GM06990 (cell line): Measurements from ENCODE around the gene ATRX.

Experiments used
- DNase-seq: peaks from one replicate; pipeline ENCODE4 v3.0.0-alpha.2; 2011; ENCODE audit not compliant: insufficient read length; ENCODE audit errors: extremely low read depth
- H3K27me3 ChIP-seq: replicated peaks from 2 replicates; pipeline ENCODE4 v1.6.0; 2011; ENCODE audit warnings: low read length; ENCODE audit not compliant: control insufficient read depth, insufficient read depth
- H3K36me3 ChIP-seq: 2 replicates; pipeline ENCODE4 v1.5.1; 2011; ENCODE audit warnings: low read length; ENCODE audit not compliant: control insufficient read depth, insufficient read depth
- H3K4me3 ChIP-seq: replicated peaks from 2 replicates; pipeline ENCODE4 v1.5.1; 2011; ENCODE audit warnings: low read depth, mild to moderate bottlenecking, control low read depth, low read length
- CTCF ChIP-seq: IDR thresholded peaks from 2 replicates; pipeline ENCODE4 v1.5.1; 2011; ENCODE audit warnings: low read length, control low read depth, mild to moderate bottlenecking, inconsistent platforms; ENCODE audit not compliant: insufficient read depth, poor library complexity, severe bottlenecking

The ATRX gene

DNA sequence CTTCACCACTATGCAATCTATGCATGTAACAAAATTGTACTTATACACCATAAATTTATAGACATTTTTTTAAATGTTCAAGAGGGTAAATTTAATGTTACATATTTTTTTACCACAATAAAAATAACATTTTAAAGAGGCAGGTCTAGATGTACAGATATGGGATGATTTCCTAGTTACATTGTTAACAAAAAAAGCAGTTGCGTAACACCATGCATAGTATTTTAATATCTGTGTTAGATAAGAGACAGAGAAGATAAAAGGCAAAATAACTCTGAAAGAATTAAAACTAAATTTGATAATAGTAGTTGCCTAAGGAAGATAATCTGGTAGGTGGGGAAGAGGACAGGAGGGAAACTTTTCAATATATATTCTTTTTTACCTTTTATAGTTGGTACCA lies 9.1 kb upstream of the ATRX start:
- H3K4me3 ChIP-seq = no peak overlapping the region
- H3K36me3 ChIP-seq = no peaks in the 10 kb centered on the region
- no peak for DNase-seq
- TF ChIP-seq CTCF = no peak
- H3K27me3 ChIP-seq = no peaks in the 10 kb centered on the region

GRCh38 chrX:77793946-77794345 lies 7.9 kb upstream of the ATRX start:
- no peaks in the 10 kb centered on the region for H3K36me3 ChIP-seq
- no peak overlapping the region for H3K4me3 ChIP-seq
- TF ChIP-seq CTCF = no peak
- H3K27me3 ChIP-seq = no peaks in the 10 kb centered on the region
- DNase-seq = no peak

DNA sequence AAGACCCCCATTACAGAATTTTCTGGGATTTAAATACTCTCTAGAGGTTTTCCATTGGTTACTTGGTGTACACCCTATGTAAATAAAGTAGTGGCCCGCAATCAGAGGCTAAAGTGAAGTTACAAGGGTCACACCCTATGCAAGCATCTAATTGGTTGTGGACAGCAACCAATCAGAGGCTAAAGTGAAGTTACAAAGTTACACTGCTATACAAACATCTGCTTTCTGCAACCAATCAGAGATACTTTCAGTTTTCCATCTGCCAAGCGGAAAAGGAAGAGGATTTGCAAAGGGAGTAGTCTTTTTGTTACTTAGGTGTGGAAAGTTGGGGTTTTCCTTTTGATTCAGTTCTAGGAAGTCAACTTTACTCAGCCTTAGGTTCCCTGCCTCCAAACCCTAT lies 2.0 kb upstream of the ATRX start:
- Histone ChIP-seq H3K36me3 (no peaks in the 10 kb centered on the region), H3K4me3 (no peak overlapping the region), H3K27me3 (no peaks in the 10 kb centered on the region)
- no peak for DNase-seq
- no peak for TF ChIP-seq CTCF

- DNase-seq = no peak
- peak overlapping the region; percentile 60 for H3K4me3 ChIP-seq
Observed at GRCh38 chrX:77786365-77786680, 307 bp upstream of the ATRX start.

DNA sequence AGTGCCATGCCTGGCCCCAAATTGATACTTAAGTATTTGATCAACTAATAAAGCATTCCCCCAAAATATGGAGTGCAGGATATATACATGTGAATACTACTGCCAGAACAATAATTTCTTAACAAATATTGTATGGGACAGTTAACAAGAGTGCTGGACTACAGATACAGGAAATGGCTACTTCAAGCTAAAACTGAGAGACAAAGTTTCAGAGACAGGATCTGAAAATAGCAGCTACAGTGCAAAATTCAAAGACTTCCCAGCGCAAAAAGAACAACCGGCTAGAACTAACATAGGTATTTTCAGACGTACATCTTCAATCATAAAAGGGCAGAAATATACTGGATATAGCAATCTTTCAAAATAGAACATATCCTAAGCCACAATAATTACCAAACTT lies 6.3 kb downstream of the ATRX start:
- no peak for DNase-seq
- Histone ChIP-seq H3K4me3 (no peak overlapping the region), H3K36me3 (no peaks in the 10 kb centered on the region), H3K27me3 (no peaks in the 10 kb centered on the region)
- TF ChIP-seq CTCF = no peak

More at GRCh38 chrX:77786365-77786680, 307 bp upstream of the ATRX start:
- Histone ChIP-seq H3K27me3 (no peaks in the 10 kb centered on the region), H3K36me3 (no peaks in the 10 kb centered on the region)
- no peak for TF ChIP-seq CTCF

DNA sequence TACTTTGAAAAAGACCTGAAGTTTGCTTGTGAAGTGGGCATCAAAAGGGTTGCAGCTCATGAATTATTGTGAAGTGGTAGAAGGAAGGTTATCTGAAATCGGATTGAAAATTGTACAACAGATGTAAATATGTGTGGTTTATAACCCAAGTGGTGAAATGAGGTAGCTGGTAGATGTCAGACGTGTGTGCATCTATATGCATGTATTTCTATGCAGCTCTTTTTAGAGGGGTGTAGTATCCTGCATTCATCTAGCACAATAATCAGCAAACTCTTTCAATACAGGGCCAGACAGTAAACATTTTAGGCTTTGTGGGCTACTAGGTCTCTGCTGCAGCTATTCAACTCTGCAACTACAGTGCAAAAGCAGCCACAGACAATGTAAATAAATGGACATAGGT lies 9.4 kb downstream of the ATRX start:
- TF ChIP-seq CTCF = no peak
- Histone ChIP-seq H3K4me3 (no peak overlapping the region), H3K36me3 (no peaks in the 10 kb centered on the region), H3K27me3 (no peaks in the 10 kb centered on the region)
- DNase-seq = no peak
